AG10803 (cell line): ENCODE measurements around the gene PHF21A.

Source experiments
- DNase-seq: peaks from one replicate; pipeline ENCODE4 v3.0.0; 2010; ENCODE audit warnings: low read depth
- H3K4me3 ChIP-seq: 2 replicates; pipeline ENCODE4 v1.5.1; 2011; ENCODE audit warnings: mild to moderate bottlenecking, low read length, control low read depth
- CTCF ChIP-seq: conservative IDR thresholded peaks from 2 replicates; pipeline ENCODE4 v1.5.1; 2011; ENCODE audit warnings: mild to moderate bottlenecking, low read length, control low read depth, inconsistent platforms

Gene PHF21A

GRCh38 chr11:45934580-45935318 lies 186.5 kb downstream of the PHF21A start:
- no peak for DNase-seq
- no peak overlapping the region for H3K4me3 ChIP-seq
- TF ChIP-seq CTCF, result no peak

GRCh38 chr11:45933846-45934579 lies 187.2 kb downstream of the PHF21A start:
- no peak for DNase-seq
- H3K4me3 ChIP-seq, result no peak overlapping the region
- TF ChIP-seq CTCF, result no peak

DNA sequence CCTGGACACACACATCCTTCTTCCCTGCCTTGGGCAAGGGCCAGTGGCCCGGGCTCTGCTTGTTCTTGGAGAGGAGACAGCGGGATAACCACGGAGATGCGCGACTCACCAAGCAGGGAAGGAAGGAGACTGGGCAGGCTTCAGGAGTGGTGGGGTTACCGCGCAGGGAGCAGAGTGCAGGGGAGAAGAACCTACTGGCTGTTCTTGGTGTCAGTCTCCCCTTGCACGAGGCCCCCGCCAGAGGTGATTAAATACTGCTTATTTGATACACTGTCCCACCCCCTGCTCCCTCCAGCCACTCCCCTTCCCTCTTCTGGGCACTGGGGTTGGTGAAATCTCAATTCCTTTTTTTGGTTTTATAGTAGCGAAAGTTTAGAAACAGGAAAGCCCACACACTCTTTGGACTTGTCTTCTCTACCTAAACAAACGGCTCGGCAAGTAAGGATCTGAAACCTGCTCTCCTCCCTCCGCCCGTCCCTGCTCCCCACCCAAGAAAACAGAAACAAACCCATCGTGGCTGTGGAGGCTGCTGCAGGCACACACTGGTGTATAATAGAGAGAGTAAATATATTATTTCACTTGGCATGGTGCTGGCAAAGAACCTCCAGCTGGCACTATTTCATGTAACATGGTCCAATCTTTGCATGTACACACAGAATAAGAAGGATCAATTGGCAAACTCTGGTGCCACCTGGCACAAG lies 188.0 kb downstream of the PHF21A start:
- no peak overlapping the region for H3K4me3 ChIP-seq
- peak; percentile 33 for DNase-seq
- TF ChIP-seq CTCF, result no peak

DNA sequence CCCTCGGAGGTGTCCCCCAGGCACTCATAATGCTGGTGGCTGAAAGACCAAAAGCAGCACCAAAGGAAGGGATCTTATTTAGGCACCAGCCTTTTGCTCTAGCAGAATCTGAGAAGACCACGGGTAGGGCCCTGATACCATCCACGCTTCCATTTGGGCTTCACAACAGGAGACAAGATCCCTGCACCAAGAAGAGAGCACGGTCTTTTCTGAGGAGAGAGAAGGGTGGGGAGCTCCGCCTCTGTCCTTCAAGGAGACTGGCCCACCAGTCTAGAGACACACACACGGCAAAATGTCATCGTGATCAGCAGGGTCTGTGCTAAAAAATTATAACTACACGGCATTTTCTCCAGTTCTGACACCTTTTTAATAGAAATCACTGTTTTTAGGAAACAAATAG lies 189.0 kb downstream of the PHF21A start:
- H3K4me3 ChIP-seq, result no peak overlapping the region
- DNase-seq, result no peak
- TF ChIP-seq CTCF, result no peak

- no peak for DNase-seq
- TF ChIP-seq CTCF, result no peak
- H3K4me3 ChIP-seq, result no peak overlapping the region
These were observed 189.5 kb downstream of the PHF21A start for GRCh38 chr11:45931739-45932138.

DNA sequence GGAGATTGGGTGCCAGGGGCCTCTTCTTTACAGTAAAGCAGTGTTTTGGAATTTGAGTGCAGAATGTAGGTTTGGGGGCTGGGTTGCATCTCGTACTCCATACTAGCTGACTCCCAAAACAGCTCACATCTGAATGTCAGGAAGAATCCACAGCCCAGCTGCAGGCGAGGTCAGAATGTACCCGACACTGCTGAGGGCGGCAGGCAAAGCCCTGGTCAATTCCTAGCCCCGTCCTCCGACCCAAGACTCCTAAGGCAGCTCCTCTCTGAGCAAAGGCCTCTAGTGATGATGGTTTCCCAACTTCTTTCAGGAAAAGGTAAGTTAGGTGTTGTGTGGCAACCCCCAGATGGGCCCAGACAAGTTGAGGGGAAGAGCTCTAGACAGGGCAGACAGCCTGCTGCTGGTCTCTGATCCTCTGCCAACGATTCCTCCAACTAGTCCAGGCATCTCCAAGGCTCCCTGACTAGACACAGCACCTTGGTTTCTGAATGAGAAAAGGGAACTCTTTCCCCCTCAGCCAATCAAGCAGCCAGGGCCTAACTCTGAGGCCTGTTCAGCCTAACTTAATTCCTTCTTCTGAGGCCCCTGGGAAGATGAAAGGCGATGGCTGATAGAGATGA lies 190.2 kb downstream of the PHF21A start:
- no peak for DNase-seq
- no peak overlapping the region for H3K4me3 ChIP-seq
- no peak for TF ChIP-seq CTCF
